GM18520 (cell line): ENCODE data around the gene RBMS1.
A peak's percentile ranks its signal among the peaks of the same experiment; 100 is the strongest.

Source experiments
- ATAC-seq: cut with Tn5 transposase; IDR thresholded peaks from one replicate; pipeline ENCODE4 v1.9.1; 2021; ENCODE audit not compliant: unreplicated experiment

RBMS1 gene

GRCh38 chr2:160229591-160229990 lies 264.0 kb downstream of the RBMS1 start:
- ATAC-seq: no peak

GRCh38 chr2:160228141-160228917 lies 265.3 kb downstream of the RBMS1 start:
- ATAC-seq: no peak

GRCh38 chr2:160227293-160227915 lies 266.2 kb downstream of the RBMS1 start:
- no peak for ATAC-seq

GRCh38 chr2:160226367-160226766 lies 267.2 kb downstream of the RBMS1 start:
- ATAC-seq: no peak

GRCh38 chr2:160225722-160226121 lies 267.9 kb downstream of the RBMS1 start:
- ATAC-seq: no peak

- peak; percentile 4 for ATAC-seq
These were observed 269.1 kb downstream of the RBMS1 start for GRCh38 chr2:160224507-160224906.

DNA sequence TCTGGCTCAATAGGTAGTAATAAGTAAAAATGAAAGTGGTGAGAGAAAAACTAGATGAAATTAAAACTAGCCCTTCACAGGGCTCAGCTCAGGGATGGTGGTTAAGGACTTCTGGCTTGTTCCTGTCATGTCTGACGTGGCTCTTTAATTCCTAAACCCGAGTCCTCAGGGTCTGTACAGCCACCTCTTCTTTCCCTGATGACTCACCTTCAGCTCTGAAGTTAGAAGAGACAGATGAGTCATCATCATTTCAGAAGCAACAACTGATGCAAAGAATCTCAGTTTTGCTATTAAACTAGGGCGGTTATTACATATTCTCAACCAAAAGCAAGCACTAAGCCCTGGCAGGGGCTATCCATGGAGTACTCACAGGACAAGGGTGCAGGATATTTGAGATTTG lies 269.5 kb downstream of the RBMS1 start:
- ATAC-seq: peak; percentile 95

GRCh38 chr2:160223560-160223959 lies 270.0 kb downstream of the RBMS1 start:
- no peak for ATAC-seq

- no peak for ATAC-seq
These were observed 270.9 kb downstream of the RBMS1 start for GRCh38 chr2:160222546-160223283.
